ENCODE measurements around the gene PML. TPM values are rescaled to one million over a fixed set of nuclear protein-coding genes. Genes with fewer than 3 reads are reported as not detected.
"Not testable (repeated sequence)": the region's sequence is repeated elsewhere in the genome, so short reads cannot be mapped to it uniquely, and the experiment has no call there.

PML gene
- total RNA-seq, 1 experiment from 2014 or later = 120 TPM

GRCh38 chr15:74050556-74051234, 56.2 kb downstream of the PML start:
- H3K9me3 Mint-ChIP-seq (ENCODE audit: low read depth, unreplicated experiment) = no peaks in the 10 kb centered on the region
- DNase-seq = no peak
- CTCF ChIA-PET = interaction anchor here (0.9 kb wide), 1 partner anchor 78 kb away, joined by 4 read pairs; no protein-coding TSS in a partner anchor
- BruUV-seq (replicated peaks) = no TSS peak
- H3K27me3 Mint-ChIP-seq (ENCODE audit: unreplicated experiment) = no peaks in the 10 kb centered on the region
- peaks cover 30% of the 10 kb centered on the region for H3K4me1 Mint-ChIP-seq (ENCODE audit: low read depth, unreplicated experiment)
- intact Hi-C loops (cut with micrococcal nuclease; ENCODE audit: unreplicated experiment) = loop anchor here (5.0 kb wide), 2 partner anchors 78 to 257 kb away; no protein-coding TSS in a partner anchor
- TF ChIP-seq, protein P1, sequence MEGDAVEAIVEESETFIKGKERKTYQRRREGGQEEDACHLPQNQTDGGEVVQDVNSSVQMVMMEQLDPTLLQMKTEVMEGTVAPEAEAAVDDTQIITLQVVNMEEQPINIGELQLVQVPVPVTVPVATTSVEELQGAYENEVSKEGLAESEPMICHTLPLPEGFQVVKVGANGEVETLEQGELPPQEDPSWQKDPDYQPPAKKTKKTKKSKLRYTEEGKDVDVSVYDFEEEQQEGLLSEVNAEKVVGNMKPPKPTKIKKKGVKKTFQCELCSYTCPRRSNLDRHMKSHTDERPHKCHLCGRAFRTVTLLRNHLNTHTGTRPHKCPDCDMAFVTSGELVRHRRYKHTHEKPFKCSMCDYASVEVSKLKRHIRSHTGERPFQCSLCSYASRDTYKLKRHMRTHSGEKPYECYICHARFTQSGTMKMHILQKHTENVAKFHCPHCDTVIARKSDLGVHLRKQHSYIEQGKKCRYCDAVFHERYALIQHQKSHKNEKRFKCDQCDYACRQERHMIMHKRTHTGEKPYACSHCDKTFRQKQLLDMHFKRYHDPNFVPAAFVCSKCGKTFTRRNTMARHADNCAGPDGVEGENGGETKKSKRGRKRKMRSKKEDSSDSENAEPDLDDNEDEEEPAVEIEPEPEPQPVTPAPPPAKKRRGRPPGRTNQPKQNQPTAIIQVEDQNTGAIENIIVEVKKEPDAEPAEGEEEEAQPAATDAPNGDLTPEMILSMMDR (IDR thresholded peaks at IDR 0.05; ENCODE audit: unreplicated experiment) = no peak
- H3K36me3 Mint-ChIP-seq (ENCODE audit: insufficient read depth, unreplicated experiment) = peaks cover 9% of the 10 kb centered on the region
- no peak overlapping the region for H3K27ac Mint-ChIP-seq (ENCODE audit: unreplicated experiment)
- H3K4me3 Mint-ChIP-seq (ENCODE audit: low read depth, unreplicated experiment) = no peak overlapping the region

- CTCF ChIA-PET = interaction anchor here (1.1 to 1.9 kb wide), 3 partner anchors 12 to 255 kb away, joined by 6 to 14 read pairs (median 10); no protein-coding TSS in a partner anchor
- intact Hi-C loops (cut with micrococcal nuclease; ENCODE audit: unreplicated experiment) = loop anchor here (5.0 kb wide), 2 partner anchors 80 to 255 kb away; no protein-coding TSS in a partner anchor
- H3K4me1 Mint-ChIP-seq (ENCODE audit: low read depth, unreplicated experiment) = peaks cover 30% of the 10 kb centered on the region
Measured at GRCh38 chr15:74052271-74053260, 58.0 kb downstream of the PML start.

DNA sequence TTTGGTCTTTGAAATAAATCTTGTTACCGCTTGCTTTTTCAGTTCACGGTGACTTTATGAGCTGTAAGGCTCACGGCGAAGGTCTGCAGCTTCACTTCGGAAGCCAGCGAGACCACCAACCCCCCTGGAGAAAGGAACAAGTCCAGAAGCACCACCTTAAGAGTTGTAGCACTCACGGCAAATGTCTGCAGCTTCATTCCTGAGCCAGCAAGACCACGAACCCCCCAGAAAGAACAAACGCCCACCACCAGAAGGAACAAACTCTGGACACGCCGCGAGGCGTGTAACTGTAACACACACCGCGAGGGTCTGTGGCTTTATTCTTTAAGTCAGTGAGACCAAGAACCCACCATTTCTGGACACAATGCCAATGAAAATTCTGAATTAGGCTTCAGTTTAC, 59.0 kb downstream of the PML start:
- TF ChIP-seq, protein P1 (IDR thresholded peaks at IDR 0.05; ENCODE audit: unreplicated experiment) = no peak
- intact Hi-C loops (cut with micrococcal nuclease; ENCODE audit: unreplicated experiment) = loop anchor here (5.0 kb wide), 2 partner anchors 81 to 254 kb away; no protein-coding TSS in a partner anchor
- Mint-ChIP-seq H3K27me3 (ENCODE audit: unreplicated experiment) (peaks cover 12% of the 10 kb centered on the region), H3K4me1 (ENCODE audit: low read depth, unreplicated experiment) (peaks cover 21% of the 10 kb centered on the region), H3K27ac (ENCODE audit: unreplicated experiment) (no peak overlapping the region), H3K4me3 (ENCODE audit: low read depth, unreplicated experiment) (no peak overlapping the region), H3K36me3 (ENCODE audit: insufficient read depth, unreplicated experiment) (no peaks in the 10 kb centered on the region), H3K9me3 (ENCODE audit: low read depth, unreplicated experiment) (no peaks in the 10 kb centered on the region)
- DNase-seq = no peak
- BruUV-seq (replicated peaks) = no TSS peak
- CTCF ChIA-PET = interaction anchor here (0.6 to 1.9 kb wide), 5 partner anchors 11 to 254 kb away, joined by 3 to 14 read pairs (median 6); no protein-coding TSS in a partner anchor

More at GRCh38 chr15:74052271-74053260, 58.0 kb downstream of the PML start:
- H3K9me3 Mint-ChIP-seq (ENCODE audit: low read depth, unreplicated experiment); H3K27ac Mint-ChIP-seq (ENCODE audit: unreplicated experiment); H3K27me3 Mint-ChIP-seq (ENCODE audit: unreplicated experiment); BruUV-seq (replicated peaks); H3K4me3 Mint-ChIP-seq (ENCODE audit: low read depth, unreplicated experiment); DNase-seq; H3K36me3 Mint-ChIP-seq (ENCODE audit: insufficient read depth, unreplicated experiment): not testable (repeated sequence)

GRCh38 chr15:74053941-74054529, 59.5 kb downstream of the PML start:
- Mint-ChIP-seq H3K27me3 (ENCODE audit: unreplicated experiment) (peaks cover 17% of the 10 kb centered on the region), H3K36me3 (ENCODE audit: insufficient read depth, unreplicated experiment) (no peaks in the 10 kb centered on the region), H3K9me3 (ENCODE audit: low read depth, unreplicated experiment) (no peaks in the 10 kb centered on the region), H3K27ac (ENCODE audit: unreplicated experiment) (no peak overlapping the region), H3K4me3 (ENCODE audit: low read depth, unreplicated experiment) (no peak overlapping the region), H3K4me1 (ENCODE audit: low read depth, unreplicated experiment) (peaks cover 21% of the 10 kb centered on the region)
- TF ChIP-seq, protein P1 (IDR thresholded peaks at IDR 0.05; ENCODE audit: unreplicated experiment) = peak; percentile 80
- peak; percentile 83 for DNase-seq
- intact Hi-C loops (cut with micrococcal nuclease; ENCODE audit: unreplicated experiment) = loop anchor here (5.0 kb wide), 2 partner anchors 82 to 253 kb away; no protein-coding TSS in a partner anchor
- no TSS peak for BruUV-seq (replicated peaks)
- CTCF ChIA-PET = interaction anchor here (0.6 to 1.9 kb wide), 8 partner anchors 11 to 292 kb away, joined by 3 to 14 read pairs (median 6); no protein-coding TSS in a partner anchor
